T-helper 2 cell treated with Interferon-gamma antibody and Interleukin-4, amounts not matched to agents 5 μg/mL and 100 μg/mL, for 36 hours (primary cell): ENCODE results near the gene TNFSF9.
"Not testable (repeated sequence)": the region's sequence is repeated elsewhere in the genome, so short reads cannot be mapped to it uniquely, and the experiment has no call there.

ENCODE experiments used
- DNase-seq: peaks from one replicate; pipeline ENCODE4 v3.0.0; 2021; ENCODE audit warnings: low spot score
- H3K27ac Mint-ChIP-seq: one replicate; pipeline ENCODE4 v1.8.0; 2021; ENCODE audit warnings: mild to moderate bottlenecking, mixed read lengths
- H3K27me3 Mint-ChIP-seq: one replicate; pipeline ENCODE4 v1.8.0; 2021; ENCODE audit warnings: low read depth, mixed read lengths
- H3K36me3 Mint-ChIP-seq: one replicate; pipeline ENCODE4 v1.8.0; 2021; ENCODE audit warnings: low read depth, mixed read lengths
- H3K4me1 Mint-ChIP-seq: one replicate; pipeline ENCODE4 v1.8.0; 2021; ENCODE audit warnings: low read depth, mixed read lengths
- H3K4me3 Mint-ChIP-seq: one replicate; pipeline ENCODE4 v1.8.0; 2022; ENCODE audit warnings: mild to moderate bottlenecking, moderate library complexity, mixed read lengths
- H3K9me3 Mint-ChIP-seq: one replicate; pipeline ENCODE4 v1.8.0; 2021; ENCODE audit warnings: mixed read lengths

Gene TNFSF9

GRCh38 chr19:6566727-6567126, 35.9 kb downstream of the TNFSF9 start:
- H3K27me3 Mint-ChIP-seq, result peaks cover 30% of the 10 kb centered on the region
- not testable (repeated sequence) for H3K36me3 Mint-ChIP-seq, H3K4me1 Mint-ChIP-seq

DNA sequence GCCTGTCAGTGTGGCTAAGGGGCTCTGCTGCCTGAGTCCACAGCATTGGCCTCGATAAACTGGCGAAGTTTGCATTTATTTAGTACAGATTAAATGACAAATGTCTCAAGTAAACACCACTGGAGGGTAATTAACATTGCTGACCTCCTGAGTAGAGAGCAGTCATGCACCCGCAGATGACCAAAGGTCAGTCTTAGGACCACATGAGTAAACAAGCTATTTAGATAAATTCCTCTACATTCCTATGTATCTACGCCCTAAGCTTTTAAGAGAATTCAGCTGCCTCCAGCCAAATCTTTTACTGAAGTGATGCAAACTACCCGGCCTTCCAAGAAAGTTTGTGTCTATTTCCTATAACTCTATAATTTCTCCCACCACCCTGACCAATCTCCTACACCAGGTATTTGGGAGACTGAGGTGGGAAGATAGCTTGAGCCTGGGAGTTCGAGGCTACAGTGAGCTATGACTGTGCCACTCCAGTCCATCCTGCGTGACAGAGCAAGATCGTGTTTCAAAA, 37.2 kb downstream of the TNFSF9 start:
- no peak overlapping the region for H3K27ac Mint-ChIP-seq
- H3K36me3 Mint-ChIP-seq, result no peaks in the 10 kb centered on the region
- peaks cover 2% of the 10 kb centered on the region for H3K4me1 Mint-ChIP-seq
- no peak for DNase-seq
- no peak overlapping the region for H3K4me3 Mint-ChIP-seq
- H3K9me3 Mint-ChIP-seq, result peaks cover 20% of the 10 kb centered on the region
- peaks cover 28% of the 10 kb centered on the region for H3K27me3 Mint-ChIP-seq

More at GRCh38 chr19:6566727-6567126, 35.9 kb downstream of the TNFSF9 start:
- not testable (repeated sequence) for H3K27ac Mint-ChIP-seq, H3K4me3 Mint-ChIP-seq, DNase-seq
- peaks cover 20% of the 10 kb centered on the region for H3K9me3 Mint-ChIP-seq

DNA sequence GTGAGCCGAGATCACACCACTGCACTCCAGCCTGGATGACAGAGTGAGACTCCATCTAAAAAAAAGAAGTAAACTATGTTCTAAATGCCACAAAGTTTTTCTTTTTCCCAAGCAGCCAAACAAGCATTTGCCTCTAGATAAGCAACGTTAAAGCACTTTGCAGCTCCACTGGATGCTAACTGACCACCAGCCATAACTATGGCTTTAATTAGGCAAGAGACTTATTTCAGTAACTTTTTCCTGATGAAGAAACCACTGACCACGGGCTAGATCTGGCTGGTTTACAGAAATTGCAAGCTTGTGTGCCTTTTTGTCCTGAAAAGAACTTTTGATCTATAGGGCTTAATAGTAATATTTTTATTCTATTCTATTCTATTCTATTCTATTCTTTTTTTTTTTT, 38.0 kb downstream of the TNFSF9 start:
- Mint-ChIP-seq H3K4me3 (no peak overlapping the region), H3K4me1 (peaks cover 2% of the 10 kb centered on the region), H3K9me3 (peaks cover 20% of the 10 kb centered on the region), H3K27me3 (peaks cover 27% of the 10 kb centered on the region), H3K27ac (no peak overlapping the region), H3K36me3 (no peaks in the 10 kb centered on the region)
- no peak for DNase-seq

- DNase-seq, result no peak
- H3K27me3 Mint-ChIP-seq, result peaks cover 22% of the 10 kb centered on the region
- no peak overlapping the region for H3K27ac Mint-ChIP-seq
- peaks cover 2% of the 10 kb centered on the region for H3K4me1 Mint-ChIP-seq
- peaks cover 10% of the 10 kb centered on the region for H3K9me3 Mint-ChIP-seq
- no peak overlapping the region for H3K4me3 Mint-ChIP-seq
- no peaks in the 10 kb centered on the region for H3K36me3 Mint-ChIP-seq
These were observed 39.9 kb downstream of the TNFSF9 start for GRCh38 chr19:6570764-6571163.

DNA sequence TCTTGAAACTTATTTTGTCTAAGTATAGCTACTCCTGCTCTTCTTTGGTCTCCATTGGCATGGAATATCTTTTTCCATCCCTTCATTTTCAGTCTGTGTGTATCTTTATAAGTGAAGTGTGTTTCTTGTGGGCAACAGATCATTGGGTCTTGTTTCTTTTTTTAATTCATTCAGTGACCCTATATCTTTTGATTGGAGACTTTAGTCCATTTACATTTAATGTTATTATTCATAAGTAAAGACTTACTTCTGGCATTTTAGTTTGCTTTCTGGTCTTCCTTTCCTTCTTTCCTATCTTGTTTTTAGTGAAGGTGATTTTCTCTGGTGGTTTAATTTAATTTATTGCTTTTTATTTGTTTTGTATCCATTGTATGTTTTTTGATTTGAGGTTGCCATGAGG, 40.3 kb downstream of the TNFSF9 start:
- no peak for DNase-seq
- H3K4me1 Mint-ChIP-seq, result peaks cover 2% of the 10 kb centered on the region
- H3K36me3 Mint-ChIP-seq, result no peaks in the 10 kb centered on the region
- H3K4me3 Mint-ChIP-seq, result no peak overlapping the region
- peaks cover 10% of the 10 kb centered on the region for H3K9me3 Mint-ChIP-seq
- peaks cover 22% of the 10 kb centered on the region for H3K27me3 Mint-ChIP-seq
- H3K27ac Mint-ChIP-seq, result no peak overlapping the region

- H3K27ac Mint-ChIP-seq, result no peak overlapping the region
- no peak overlapping the region for H3K4me3 Mint-ChIP-seq
- no peak for DNase-seq
- H3K27me3 Mint-ChIP-seq, result peaks cover 17% of the 10 kb centered on the region
- peaks cover 6% of the 10 kb centered on the region for H3K9me3 Mint-ChIP-seq
- H3K36me3 Mint-ChIP-seq, result no peaks in the 10 kb centered on the region
- H3K4me1 Mint-ChIP-seq, result peaks cover 2% of the 10 kb centered on the region
These were observed 41.4 kb downstream of the TNFSF9 start for GRCh38 chr19:6572217-6572616.

- Mint-ChIP-seq H3K9me3 (peaks cover 6% of the 10 kb centered on the region), H3K27ac (no peak overlapping the region), H3K27me3 (peaks cover 14% of the 10 kb centered on the region), H3K4me3 (no peak overlapping the region), H3K4me1 (peaks cover 2% of the 10 kb centered on the region), H3K36me3 (no peaks in the 10 kb centered on the region)
- no peak for DNase-seq
These were observed 42.5 kb downstream of the TNFSF9 start for GRCh38 chr19:6573350-6573749.

DNA sequence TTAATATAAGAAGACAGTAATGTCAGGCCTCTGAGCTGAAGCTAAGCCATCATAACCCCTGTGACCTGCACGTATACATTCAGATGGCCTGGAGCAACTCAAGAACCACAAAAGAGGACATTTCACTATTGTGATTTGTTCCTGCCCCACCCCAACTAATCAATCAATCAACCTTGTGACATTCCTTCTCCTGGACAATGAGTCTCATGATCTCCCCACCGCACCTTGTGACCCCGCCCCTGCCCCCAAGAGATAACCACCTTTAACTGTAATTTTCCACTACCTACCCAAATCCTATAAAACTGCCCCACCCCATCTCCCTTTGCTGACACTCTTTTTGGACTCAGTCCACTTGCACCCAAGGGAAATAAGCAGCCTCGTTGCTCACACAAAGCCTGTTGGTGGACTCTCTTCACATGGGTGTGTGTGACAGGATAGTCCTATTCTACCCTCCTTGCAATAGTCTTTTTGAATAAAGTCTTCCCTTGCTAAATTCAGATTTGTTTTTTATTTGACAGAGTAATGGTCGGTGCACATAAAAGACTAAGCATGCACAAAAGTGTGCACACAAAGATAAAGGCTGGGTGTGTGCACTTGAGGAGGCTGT, 46.1 kb downstream of the TNFSF9 start:
- Mint-ChIP-seq H3K36me3 (no peaks in the 10 kb centered on the region), H3K4me1 (peaks cover 5% of the 10 kb centered on the region), H3K4me3 (no peak overlapping the region), H3K27ac (no peak overlapping the region), H3K27me3 (peaks cover 5% of the 10 kb centered on the region), H3K9me3 (no peaks in the 10 kb centered on the region)
- DNase-seq, result no peak

- H3K27ac Mint-ChIP-seq, result no peak overlapping the region
- no peaks in the 10 kb centered on the region for H3K9me3 Mint-ChIP-seq
- H3K36me3 Mint-ChIP-seq, result peaks cover under 1% of the 10 kb centered on the region
- peaks cover 3% of the 10 kb centered on the region for H3K27me3 Mint-ChIP-seq
- DNase-seq, result no peak
- peaks cover 5% of the 10 kb centered on the region for H3K4me1 Mint-ChIP-seq
- no peak overlapping the region for H3K4me3 Mint-ChIP-seq
These were observed 46.8 kb downstream of the TNFSF9 start for GRCh38 chr19:6577476-6578125.

DNA sequence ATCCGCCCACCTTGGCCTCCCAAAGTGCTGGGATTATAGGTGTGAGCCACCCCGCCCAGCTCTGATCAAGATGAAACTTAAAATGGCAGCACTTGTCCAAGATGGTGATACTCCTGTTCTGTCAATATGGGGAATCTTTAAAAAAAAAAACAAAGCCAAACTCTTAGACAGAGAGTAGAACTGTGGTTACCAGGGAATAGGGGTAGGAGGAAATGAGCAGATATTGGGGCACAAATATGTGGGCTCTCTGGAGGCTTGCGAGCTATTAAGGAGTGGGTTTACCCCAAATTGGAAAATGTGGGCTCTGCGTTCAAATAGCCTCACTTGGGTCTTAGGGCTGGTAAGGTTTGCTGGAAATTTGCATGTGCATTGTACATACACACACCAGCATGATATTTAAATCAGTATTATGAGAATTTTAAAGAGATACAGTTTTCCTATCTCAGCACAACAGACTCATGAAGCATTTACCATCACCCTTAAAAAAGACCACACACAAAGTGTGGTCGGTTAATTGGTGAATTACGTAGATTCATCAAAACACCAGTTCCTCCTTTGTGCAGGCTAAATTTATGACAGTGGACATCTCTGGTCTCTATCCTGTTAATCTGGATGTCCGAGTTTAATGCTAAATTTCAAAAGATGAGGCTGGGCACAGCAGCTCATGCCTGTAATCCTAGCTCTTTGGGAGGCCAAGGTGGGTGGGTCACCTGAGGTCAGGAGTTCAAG, 48.8 kb downstream of the TNFSF9 start:
- Mint-ChIP-seq H3K27me3 (peaks cover 3% of the 10 kb centered on the region), H3K36me3 (peaks cover 4% of the 10 kb centered on the region), H3K9me3 (no peaks in the 10 kb centered on the region), H3K27ac (no peak overlapping the region), H3K4me1 (peaks cover 5% of the 10 kb centered on the region), H3K4me3 (no peak overlapping the region)
- DNase-seq, result no peak

DNA sequence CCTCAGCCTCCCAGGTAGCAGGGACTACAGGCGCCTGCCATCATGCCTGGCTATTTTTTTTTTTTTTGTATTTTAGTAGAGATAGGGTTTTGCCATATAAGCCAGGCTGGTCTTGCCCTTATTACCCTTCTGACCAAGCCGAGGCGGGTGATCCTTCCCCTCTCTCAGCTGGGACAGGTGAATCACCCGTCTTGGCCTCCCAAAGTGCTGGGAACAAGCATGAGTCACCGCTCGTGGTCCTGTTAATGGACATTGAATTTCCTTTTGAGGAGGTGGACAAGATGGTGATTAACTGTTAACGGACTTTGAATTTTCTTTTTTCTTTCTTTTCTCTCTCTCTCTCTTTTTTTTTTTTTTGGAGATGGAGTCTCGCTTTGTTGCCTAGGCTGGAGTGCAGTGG, 49.5 kb downstream of the TNFSF9 start:
- H3K27ac Mint-ChIP-seq, result no peak overlapping the region
- H3K27me3 Mint-ChIP-seq, result peaks cover 3% of the 10 kb centered on the region
- peaks cover 5% of the 10 kb centered on the region for H3K4me1 Mint-ChIP-seq
- H3K4me3 Mint-ChIP-seq, result no peak overlapping the region
- H3K36me3 Mint-ChIP-seq, result peaks cover 4% of the 10 kb centered on the region
- DNase-seq, result no peak
- H3K9me3 Mint-ChIP-seq, result no peaks in the 10 kb centered on the region

GRCh38 chr19:6582515-6583484, 52.0 kb downstream of the TNFSF9 start:
- not testable (repeated sequence) for H3K27ac Mint-ChIP-seq

More at GRCh38 chr19:6582515-6583484, 52.0 kb downstream of the TNFSF9 start:
- DNase-seq, H3K4me3 Mint-ChIP-seq, H3K9me3 Mint-ChIP-seq: not testable (repeated sequence)
- Mint-ChIP-seq H3K36me3 (peaks cover 15% of the 10 kb centered on the region), H3K4me1 (peaks cover 19% of the 10 kb centered on the region), H3K27me3 (peaks cover 13% of the 10 kb centered on the region)
